Pancreas (tissue), 10 donors: Measurements from ENCODE around the gene VAMP8. TPM values are rescaled to one million over a fixed set of nuclear protein-coding genes. Genes with fewer than 3 reads are reported as not detected.
"Not testable (repeated sequence)": the region's sequence is repeated elsewhere in the genome, so short reads cannot be mapped to it uniquely, and the experiment has no call there.

ENCODE experiments used
- ATAC-seq, 4 donors: fragments of 200-7000 bp; cut with Tn5 transposase; one replicate each; pipeline versions ENCODE4 v1.8.0 to v1.9.1; 2020; ENCODE audit warnings: mild to moderate bottlenecking in 4 of 4, moderate library complexity in 4 of 4
- DNase-seq, 6 donors: peaks; one replicate each; pipeline ENCODE4 v3.0.0-alpha.2; 2020
- FAIRE-seq: peaks from 2 replicates; lab custom pipeline; 2012; peaks lifted over from hg19 to GRCh38; lab: Jason Lieb, UNC
- H3K27ac ChIP-seq, 4 donors: fragments of 200-600 bp; sonication (generic); 1 replicate in 3 of 4; 2 replicates in 1 of 4; pipeline versions ENCODE4 v1.5.0 to v1.8.0; 2020
- H3K27me3 ChIP-seq, 4 donors: fragments of 200-600 bp; one replicate each; pipeline ENCODE4 v1.8.0; 2021
- H3K36me3 ChIP-seq, 3 donors: fragments of 200-600 bp; sonication (generic) in 1 of 3; one replicate each; pipeline versions ENCODE4 v1.5.0 to v1.8.0; 2020 to 2021
- H3K4me1 ChIP-seq, 3 donors: fragments of 200-600 bp; one replicate each; pipeline ENCODE4 v1.8.0; 2021
- H3K4me3 ChIP-seq, 4 donors: fragments of 200-600 bp; sonication (generic) in 2 of 4; one replicate each; pipeline versions ENCODE4 v1.5.0 to v1.8.0; 2020 to 2021
- H3K9me3 ChIP-seq, 4 donors: fragments of 200-600 bp; one replicate each; pipeline ENCODE4 v1.8.0; 2021
- CTCF ChIP-seq, 4 donors: fragments of 200-600 bp; sonication (generic) in 3 of 4; IDR thresholded peaks; one replicate each; pipeline versions ENCODE4 v1.5.0 to v1.8.0; 2021; ENCODE audit warnings: antibody characterized with exemption in 4 of 4
- WGBS, 2 donors: extraction: QIAGEN DNeasy Blood & Tissue Kit; methylation state at CpG; one replicate each; pipeline ENCODE4 v1.1.7; 2013; 5-methylcytosine and 5-hydroxymethylcytosine counted together
- intact Hi-C, 3 donors: fragments of 100-400 bp; cut with DNase I; formaldehyde crosslinking; loops; one replicate each; pipeline versions ENCODE4 v1.11.1 to v1.14.2; 2022
- polyA plus RNA-seq, 2 donors: library from polyadenylated mRNA; stranded (reverse); fragments of 200-250 nt; gene quantifications; one replicate each; pipeline ENCODE4 v1.2.3, GENCODE V29; 2013
- total RNA-seq, 6 donors: library from RNA; stranded (reverse); fragmentation: NEBNext Ultra II Directional in 4 of 6; extraction: Animal tissue kit (Norgen Biotek cat#: 25700) in 4 of 6; gene quantifications; one replicate each; pipeline versions ENCODE4 v1.2.1 to v1.2.4, GENCODE V29; 2021 to 2023
- donor health status: healthy with polysubstance abuse.
- donor health status: DM: no; HTN: no; CAD: no; lungs with moderate emphysema.
- donor health status: DM: no; HTN: no; CAD: no.
- donor health status: control.
- donor health status: control.
- donor health status: Bipolar disorder and iron deficiency.
- donor health status: DM: yes; HTN: yes; CAD: no.
- donor health status: DM: no; HTN: no; CAD: no.
- donor health status: DM: no; HTN: no; CAD: no.
- donor health status: DM: yes; HTN: yes; CAD: no.

VAMP8 gene
- total and polyA plus RNA-seq, 8 donors, result 57.7 to 150 (median 76.6) TPM

DNA sequence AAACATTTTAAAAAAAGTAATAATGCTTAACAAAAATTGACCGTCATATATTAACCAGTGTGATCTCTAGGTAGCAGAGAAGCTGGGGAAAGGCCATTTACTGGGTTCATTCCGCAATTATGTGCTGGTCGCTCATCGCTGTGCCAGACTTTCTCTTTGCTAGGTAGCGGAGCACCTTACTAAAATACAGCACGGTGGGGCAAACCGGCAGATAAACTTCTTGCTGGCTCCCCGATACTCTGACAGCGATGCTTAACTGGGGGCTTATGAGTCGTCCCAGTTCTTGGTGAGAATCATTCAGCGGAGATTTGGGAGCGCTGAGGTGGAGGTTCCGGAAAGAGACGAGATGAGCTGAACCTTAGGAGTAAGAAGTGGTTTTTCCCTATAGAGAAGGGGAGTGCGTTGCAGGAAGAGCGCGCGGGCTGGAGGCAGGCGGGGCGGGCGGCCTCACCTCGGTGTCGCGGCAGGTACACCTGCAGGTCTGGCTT is 33.9 kb downstream of the VAMP8 start:
- H3K4me3 ChIP-seq, result peak overlapping the region; percentile 57 to 91 (median 72)
- WGBS, 2 donors, result 2 to 3% methylated on average over 23 to 24 of the region's 24 CpGs
- peaks cover 0 to 17% (median 0%) of the 10 kb centered on the region in 3 donors for H3K4me1 ChIP-seq

DNA sequence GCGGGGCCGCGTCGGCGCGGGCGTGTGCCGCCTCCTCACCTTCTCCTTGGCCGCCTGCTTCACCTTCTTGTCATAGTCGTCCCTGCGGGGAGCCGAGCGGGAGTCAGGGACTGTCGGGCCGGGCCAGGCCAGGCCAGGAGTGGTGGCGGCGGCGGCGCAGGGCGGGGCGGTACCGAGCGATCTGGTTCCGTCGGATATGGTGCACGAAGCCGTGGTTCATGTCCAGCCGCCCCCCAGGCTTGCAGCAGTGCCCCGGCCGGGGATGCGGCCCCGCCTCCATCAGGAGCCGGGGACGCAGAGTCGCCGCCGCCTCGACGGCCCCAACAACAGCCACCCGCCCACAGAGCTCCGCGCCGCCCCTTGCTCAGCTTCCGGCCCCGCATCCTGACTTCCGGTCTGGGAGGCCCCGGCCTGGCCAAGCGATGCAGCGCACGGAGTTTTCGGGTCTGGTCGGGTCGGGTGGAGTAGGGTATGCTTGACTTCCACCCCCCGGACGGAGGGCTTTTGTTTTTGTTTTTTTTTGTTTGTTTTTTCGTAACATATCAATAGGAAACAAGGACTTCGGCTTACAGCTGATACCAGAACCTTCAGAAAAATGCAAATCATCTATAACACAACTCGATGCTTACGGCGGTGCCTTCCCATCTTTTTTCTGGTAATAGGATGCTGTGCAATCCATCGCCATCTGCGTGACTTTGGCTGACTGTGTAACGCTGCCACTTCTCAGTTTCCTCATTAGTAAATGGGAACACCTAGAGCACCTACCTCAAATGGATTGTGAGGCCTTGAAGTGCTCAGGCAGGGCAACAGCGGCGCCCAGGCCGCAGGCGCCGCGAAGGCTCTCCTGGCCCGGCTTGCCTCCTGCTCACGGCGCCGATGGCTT is 34.6 kb downstream of the VAMP8 start, which contains the start of gene C2orf68:
Gene C2orf68 (minus strand): TSS at position 362 of the 883 bp plus-strand sequence. CDS start 82 bp downstream, at position 280.
- H3K9me3 ChIP-seq, result no peaks in the 10 kb centered on the region
- H3K27me3 ChIP-seq, result no peaks in the 10 kb centered on the region
- ATAC-seq (peak; percentile 85 to 91 (median 88)), DNase-seq (peak; percentile 87 to 95 (median 90)), FAIRE-seq (no peak)
- WGBS, 2 donors, result 7 to 16% methylated on average over 29 to 73 of the region's 73 CpGs
- peak within 1 kb of the TSS; percentile 51 to 78 (median 64) for H3K27ac ChIP-seq
- no peaks in the 10 kb centered on the region for H3K36me3 ChIP-seq
- no peak for TF ChIP-seq CTCF (IDR thresholded peaks at IDR 0.05)
- intact Hi-C loops, result no loop called here
- peaks cover under 1 to 18% (median 3%) of the 10 kb centered on the region in 3 donors for H3K4me1 ChIP-seq
- H3K4me3 ChIP-seq, result peak within 1 kb of the TSS; percentile 57 to 91 (median 72)

More for the DNA sequence above, 33.9 kb downstream of the VAMP8 start:
- no peaks in the 10 kb centered on the region for H3K36me3 ChIP-seq
- DNase-seq, result no peak
- no peaks in the 10 kb centered on the region for H3K27me3 ChIP-seq
- ATAC-seq, result peak in 2 of 4 donors; percentile 36 to 45
- no peak for TF ChIP-seq CTCF (IDR thresholded peaks at IDR 0.05)
- FAIRE-seq, result no peak
- intact Hi-C loops, result no loop called here
- H3K9me3 ChIP-seq, result no peaks in the 10 kb centered on the region
- H3K27ac ChIP-seq, result peak overlapping the region; percentile 51 to 78 (median 64)

DNA sequence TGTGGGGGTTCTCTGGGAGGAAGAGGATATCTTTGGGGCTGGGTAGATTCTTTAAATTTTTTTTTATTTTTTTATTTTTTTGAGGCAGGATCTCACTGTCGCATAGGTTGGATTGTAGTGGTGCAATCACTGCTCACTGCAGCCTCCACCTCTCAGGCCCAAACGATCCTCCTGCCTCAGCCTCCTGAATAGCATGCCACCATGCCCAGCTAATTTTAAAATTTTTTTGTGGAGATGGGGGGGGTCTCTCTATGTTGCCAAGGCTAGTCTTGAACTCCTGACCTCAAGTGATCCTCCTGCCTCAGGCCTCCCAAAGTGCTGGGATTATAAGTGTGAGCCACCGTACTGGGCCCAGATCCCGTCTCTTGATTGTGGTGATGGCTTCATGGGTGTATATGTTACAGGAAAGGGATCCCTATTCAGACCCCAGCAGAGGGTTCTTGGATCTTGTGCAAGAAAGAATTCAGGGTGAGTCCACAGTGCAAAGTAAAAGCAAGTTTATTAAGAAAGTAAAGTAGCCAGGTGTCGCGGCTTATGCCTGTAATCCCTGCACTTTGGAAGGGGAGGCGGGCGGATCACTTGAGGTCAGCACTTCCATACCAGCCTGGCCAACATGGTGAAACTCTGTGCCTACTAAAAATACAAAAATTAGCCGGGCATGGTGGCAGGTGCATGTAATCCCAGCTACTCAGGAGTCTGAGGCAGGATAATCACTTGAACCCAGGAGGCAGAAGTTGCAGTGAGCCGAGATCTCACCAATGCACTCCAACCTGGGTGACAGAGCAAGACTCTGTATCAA is 36.5 kb downstream of the VAMP8 start:
- intact Hi-C loops, result no loop called here
- FAIRE-seq (no peak), DNase-seq (peak in 1 of 6 donors; percentile 13), ATAC-seq (no peak)
- H3K36me3 ChIP-seq, result no peaks in the 10 kb centered on the region
- 81 to 87% methylated on average over 10 of the region's 10 CpGs for WGBS, 2 donors
- no peak for TF ChIP-seq CTCF (IDR thresholded peaks at IDR 0.05)
- H3K9me3 ChIP-seq, result no peaks in the 10 kb centered on the region
- H3K27ac ChIP-seq, result no peak overlapping the region
- H3K4me1 ChIP-seq, result peaks cover 5 to 23% (median 11%) of the 10 kb centered on the region in 3 donors
- no peaks in the 10 kb centered on the region for H3K27me3 ChIP-seq
- no peak overlapping the region for H3K4me3 ChIP-seq

DNA sequence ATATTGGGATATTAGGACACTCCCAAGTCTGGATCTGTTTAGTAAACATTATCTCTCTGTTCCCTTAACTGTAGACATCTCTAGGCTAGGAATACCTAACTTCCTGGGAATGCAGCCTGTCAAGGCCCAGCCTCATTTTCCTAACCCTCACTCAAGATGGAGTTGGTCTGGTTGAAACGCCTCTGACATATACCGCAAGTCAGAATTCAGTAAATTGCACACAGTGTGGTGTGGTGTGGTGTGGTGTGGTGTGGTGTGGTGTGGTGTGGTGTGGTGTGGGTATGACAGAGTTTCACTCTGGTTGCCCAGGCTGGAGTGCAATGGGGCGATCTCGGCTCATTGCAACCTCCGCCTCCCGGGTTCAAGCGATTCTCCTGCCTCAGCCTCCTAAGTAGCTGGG is 37.4 kb downstream of the VAMP8 start:
- WGBS, 2 donors, result 92 to 97% methylated on average over 7 of the region's 7 CpGs
- peaks cover 5 to 20% (median 11%) of the 10 kb centered on the region in 3 donors for H3K4me1 ChIP-seq
- ATAC-seq, H3K36me3 ChIP-seq, H3K4me3 ChIP-seq, FAIRE-seq, H3K27me3 ChIP-seq, H3K9me3 ChIP-seq, intact Hi-C loops, H3K27ac ChIP-seq: not testable (repeated sequence)
- peak in 1 of 6 donors; percentile 39 for DNase-seq

DNA sequence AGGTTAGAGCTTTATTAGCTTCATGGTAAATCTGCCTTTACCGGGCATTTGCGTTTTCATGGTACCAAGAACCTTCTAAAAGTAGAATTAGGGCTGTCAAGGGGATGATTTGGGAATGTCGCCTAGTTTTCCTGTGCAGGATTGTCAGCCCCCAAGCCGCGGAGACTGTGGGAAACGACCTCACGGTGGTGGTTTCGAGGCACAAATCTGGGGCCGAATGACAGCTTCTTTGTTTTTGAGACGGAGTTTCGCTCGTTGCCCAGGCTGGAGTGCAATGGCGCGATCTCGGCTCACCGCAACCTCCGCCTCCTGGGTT is 38.0 kb downstream of the VAMP8 start:
- Histone ChIP-seq H3K36me3 (peaks cover 0 to 13% (median 0%) of the 10 kb centered on the region in 3 donors), H3K4me1 (peaks cover 5 to 14% (median 11%) of the 10 kb centered on the region in 3 donors), H3K9me3 (no peaks in the 10 kb centered on the region), H3K27me3 (no peaks in the 10 kb centered on the region), H3K4me3 (peak overlapping the region in 2 of 4 donors; percentile 84 to 98), H3K27ac (peak overlapping the region in 2 of 4 donors; percentile 69 to 71)
- FAIRE-seq (no peak), ATAC-seq (no peak), DNase-seq (peak in 1 of 6 donors; percentile 39)
- TF ChIP-seq CTCF (IDR thresholded peaks at IDR 0.05), result no peak
- WGBS, 2 donors, result 83% methylated on average over 17 of the region's 17 CpGs
- intact Hi-C loops, result no loop called here

- H3K9me3 ChIP-seq, FAIRE-seq, intact Hi-C loops, H3K27me3 ChIP-seq, H3K27ac ChIP-seq, H3K4me3 ChIP-seq, DNase-seq, ATAC-seq: not testable (repeated sequence)
- 77 to 79% methylated on average over 5 of the region's 5 CpGs for WGBS, 2 donors
- H3K4me1 ChIP-seq, result peaks cover 5 to 11% (median 9%) of the 10 kb centered on the region in 3 donors
- H3K36me3 ChIP-seq, result peaks cover 0 to 33% (median 14%) of the 10 kb centered on the region in 3 donors
These were observed 40.3 kb downstream of the VAMP8 start for GRCh38 chr2:85617723-85618122.
